GM21447 (cell line): ENCODE data around the gene SAPCD2.
"Not testable (repeated sequence)": the region's sequence is repeated elsewhere in the genome, so short reads cannot be mapped to it uniquely, and the experiment has no call there.

ENCODE experiments used
- ATAC-seq: cut with Tn5 transposase; IDR thresholded peaks from one replicate; pipeline ENCODE4 v1.9.1; 2021; ENCODE audit not compliant: unreplicated experiment

SAPCD2 gene

GRCh38 chr9:137033481-137033880 is 36.9 kb downstream of the SAPCD2 start:
- ATAC-seq = not testable (repeated sequence)

DNA sequence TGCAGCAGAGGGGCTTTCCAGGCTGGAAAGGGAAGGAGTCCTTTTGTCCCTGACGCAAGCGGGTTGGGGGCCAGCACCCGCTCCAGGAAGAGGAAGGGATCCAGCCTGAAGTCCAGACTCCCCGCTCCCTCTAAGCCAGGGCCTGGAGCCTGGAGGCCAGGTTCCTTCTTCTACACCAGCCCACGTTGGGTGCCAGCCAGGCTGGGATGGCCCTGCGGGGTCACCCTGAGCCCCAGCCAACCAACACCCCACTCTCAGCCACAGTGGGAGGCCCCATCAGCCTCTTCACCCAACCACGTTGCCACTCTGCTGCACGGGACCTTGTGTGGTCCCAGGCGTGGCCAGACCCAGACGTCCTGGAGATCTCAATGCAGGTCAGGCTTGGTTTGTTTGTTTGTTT is 37.5 kb downstream of the SAPCD2 start:
- ATAC-seq = no peak

DNA sequence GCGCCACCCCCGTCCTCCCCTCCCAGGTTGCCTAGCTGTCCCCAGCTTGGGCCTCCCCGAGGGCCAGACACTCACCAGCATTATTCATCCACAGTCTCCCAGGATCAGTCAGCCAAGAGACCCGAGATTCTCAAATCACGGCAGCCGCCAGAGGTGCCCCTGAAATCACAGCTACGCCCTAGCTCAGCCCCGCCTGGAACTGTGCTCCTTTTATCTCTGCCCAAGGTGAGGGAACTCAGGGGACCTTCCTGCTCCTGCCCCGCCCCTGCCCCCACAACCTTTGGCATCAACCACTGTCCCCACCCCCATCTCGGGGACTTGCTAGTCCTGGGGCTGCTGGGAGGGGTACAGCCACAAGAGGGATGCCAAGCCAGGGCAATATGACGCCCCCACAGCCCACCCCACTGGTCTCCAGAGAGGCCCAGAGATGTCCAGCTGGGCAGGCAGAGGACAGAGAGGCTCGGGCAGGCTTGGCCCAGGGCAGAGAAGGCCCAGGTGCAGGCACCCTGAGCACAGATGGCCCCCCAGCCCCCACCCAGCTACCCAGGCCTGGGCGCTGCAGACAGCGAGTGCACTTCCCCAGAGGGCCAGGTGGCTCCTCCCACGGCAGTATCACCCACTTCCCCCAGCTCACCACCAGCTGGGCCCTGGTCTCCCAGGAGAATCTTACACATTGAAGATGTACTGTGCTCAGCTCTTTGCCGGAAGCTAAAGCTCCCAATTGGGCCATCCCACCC is 38.3 kb downstream of the SAPCD2 start, which contains the start of gene FUT7:
Gene FUT7, minus strand, starts transcription at position 185 of the 737 bp plus-strand sequence. Its CDS starts 97 bp downstream, at position 88.
- no peak for ATAC-seq

DNA sequence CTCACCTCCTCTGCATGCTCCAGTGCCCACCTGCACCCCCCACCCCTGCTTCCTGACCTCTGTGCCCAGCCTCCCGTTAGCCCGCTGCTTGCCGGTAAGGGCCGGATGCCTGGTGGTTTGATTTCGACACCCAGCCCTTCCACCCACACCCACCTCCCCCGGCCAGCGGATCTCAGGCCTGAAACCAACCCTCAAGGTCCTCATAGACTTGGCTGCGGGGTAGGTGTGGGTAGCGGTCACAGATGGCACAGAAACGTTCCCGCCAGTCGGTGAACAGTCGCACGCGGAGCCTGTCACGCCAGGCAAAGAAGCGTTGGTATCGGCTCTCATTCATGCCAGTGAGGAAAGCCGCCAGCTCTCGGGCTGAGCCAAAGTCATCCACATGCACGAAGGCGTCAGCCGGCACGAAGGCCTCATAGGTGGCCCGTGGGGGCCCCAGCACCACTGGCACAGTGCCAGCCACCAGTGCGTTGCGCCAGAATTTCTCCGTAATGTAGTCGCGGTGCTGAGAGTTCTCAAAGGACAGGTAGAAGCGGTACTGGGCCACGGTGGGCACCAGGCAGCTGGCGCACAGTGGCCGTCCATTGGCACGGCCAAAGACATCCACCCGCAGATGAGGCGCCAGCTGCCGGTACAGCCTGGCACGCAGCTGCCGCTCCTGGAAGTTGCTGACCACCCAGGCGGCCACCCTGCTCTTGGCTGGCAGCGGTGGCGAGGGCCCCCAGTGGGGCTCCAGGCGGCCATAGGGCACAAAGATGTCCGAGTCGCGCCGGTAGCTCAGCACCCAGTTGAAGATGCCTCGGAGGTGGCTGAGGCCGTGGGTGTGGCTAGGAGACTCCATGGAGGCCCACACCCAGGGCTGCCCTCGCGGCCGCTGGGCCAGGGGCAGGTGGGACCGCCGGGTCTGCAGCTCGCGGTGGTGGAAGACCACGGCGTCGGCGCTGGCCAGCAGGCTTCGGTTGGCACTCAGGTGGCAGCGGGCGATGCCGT is 39.5 kb downstream of the SAPCD2 start:
- ATAC-seq = no peak

- no peak for ATAC-seq
Observed at GRCh38 chr9:137030006-137030405, 40.4 kb downstream of the SAPCD2 start.

DNA sequence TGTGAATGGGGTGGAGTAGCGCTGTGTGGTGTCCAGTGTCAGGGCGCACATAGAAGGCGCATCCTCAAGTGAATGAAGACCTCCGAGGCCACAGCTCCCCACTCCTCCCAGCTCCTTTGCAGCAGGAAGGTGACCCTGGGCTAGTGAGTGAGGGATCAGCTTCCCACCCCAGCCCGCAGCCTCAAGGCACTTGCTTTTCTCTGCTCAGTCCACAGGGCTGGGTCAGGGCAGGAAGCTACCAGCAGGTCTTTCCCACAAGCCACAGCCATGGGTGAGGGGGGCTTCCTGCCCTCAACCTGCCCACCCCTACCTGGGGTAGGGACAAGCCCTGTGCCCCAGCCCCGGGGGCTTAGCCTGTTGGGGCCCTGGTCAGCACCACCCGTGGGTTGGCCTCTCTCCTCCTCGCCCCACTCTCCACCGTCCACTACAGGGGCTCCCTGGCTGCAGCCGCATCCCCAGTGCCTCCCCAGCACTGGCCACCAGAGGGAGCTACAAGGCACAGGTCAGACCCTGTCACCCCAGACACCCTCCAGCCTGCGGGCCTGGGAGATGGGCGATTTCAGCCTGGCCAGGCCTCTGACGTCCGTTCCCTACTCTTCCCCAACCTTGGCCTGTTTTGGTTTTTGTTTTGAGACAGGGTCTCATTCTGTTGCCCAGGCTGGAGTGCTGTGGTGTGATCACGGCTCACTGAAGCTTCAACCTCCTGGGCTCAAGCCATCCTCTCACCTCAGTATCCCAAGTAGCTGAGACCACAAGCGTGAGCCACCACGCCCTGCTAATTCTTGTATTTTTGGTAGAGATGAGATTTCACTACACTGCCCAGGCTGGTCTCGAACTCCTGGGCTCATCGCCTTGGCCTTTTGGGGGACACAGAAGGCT is 41.1 kb downstream of the SAPCD2 start:
- ATAC-seq = peak; percentile 38

DNA sequence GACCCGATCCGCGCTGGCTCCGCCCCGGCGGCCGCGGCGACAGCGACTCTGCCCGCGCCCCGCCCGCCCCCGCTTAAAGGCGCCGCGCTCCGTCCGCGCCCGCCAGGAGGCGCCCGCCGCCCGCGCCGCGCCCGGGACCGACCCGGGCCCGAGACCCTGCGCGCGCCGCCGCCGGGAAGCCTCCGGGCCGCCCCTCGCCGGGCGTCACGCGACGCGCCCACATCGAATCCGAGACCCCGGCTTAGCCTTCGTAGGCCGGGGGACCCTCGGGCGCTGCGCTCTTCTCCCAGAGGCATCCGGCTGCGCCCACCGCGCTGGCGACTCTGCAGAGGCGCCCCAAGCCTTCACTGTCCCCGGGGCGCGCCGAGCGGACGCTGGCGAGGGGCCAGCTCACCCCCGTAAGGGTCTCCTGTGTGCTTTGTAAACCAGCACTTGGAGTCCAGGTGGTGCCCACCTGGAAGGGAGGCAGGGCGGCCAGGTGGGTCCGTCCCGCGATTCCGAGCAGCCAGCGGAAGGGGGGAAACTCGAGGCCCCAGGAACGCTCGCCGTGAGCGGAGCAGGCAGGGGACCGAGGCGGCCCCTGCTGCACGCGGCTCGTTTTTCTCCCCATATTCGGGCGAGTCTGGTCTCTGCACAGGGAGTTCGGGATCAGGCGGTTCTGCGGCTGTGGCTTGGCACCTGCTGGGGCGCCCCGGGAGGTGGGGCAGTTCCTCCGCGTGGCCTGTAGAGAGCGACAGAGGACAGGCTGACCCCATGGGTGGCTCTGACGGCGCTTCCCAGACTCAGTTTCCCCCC is 41.9 kb downstream of the SAPCD2 start:
- ATAC-seq = no peak

DNA sequence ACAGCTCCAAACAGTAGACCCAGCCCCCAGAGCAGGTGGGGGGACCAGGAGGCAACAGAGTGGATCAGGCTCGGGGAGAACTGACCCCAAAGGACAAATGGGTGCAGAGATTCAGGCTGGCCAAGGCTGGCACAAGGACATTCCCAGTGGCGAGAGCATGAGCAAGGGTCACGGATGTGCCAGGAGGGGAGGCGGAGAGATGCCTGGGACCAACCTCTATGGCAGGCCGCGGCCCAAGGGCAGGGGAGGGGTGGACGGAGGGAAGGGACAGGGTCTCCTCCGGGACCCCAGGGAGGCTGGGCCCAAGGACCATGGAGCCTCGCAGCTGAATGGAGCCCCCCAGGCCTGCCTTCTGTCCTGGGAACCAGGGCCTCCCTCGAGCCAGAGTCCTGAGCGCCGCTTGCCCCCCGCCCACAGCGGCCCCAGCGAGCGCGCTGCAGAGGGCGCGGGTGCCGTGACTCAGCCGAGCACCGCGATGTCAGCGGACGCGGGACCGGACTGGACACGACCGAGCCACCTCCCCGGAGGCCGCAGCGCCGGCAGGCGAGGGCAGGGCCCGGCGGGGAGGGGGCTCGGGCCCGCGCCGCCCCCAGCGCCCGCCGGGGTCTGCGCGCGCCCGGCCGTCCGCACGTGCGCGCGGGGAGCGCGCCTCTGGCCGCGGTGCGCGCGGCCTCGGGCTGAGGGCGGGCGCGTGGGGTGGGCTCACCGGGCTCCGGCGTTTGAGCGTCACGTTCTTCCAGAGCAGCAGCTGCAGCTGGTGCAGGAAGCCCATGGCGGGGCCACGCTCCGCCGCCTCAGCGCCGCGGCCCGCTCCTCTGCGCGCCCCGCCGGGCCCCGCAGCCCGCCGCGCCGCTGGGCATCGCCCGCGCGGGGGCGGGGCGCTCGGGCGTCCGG is 42.7 kb downstream of the SAPCD2 start, which contains the start of gene ABCA2:
Gene ABCA2, minus strand, starts transcription at position 869 of the 894 bp plus-strand sequence. Its CDS starts 97 bp downstream, at position 772.
- ATAC-seq = no peak

GRCh38 chr9:137026828-137027227 is 43.5 kb downstream of the SAPCD2 start:
- no peak for ATAC-seq

DNA sequence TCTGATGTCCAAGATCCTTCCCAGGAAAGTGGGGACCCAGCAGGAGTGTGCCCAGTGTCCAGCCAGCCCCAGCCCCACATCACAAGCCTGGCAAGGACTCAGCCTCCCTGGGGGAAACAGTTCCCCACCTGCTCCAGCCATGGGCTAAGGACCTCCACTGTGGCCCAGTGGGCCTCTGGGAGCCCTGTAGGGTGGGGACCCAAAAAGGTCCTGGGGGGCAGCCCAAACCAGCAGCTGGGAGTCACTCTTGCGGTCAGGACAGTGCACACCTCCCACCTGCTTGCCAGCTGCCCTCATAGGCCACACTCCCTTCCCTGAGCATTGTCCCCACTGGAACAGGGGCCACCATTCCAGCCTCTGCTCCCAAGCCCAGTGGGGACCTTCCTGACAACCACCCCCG is 44.0 kb downstream of the SAPCD2 start:
- ATAC-seq = no peak

- ATAC-seq = no peak
Observed at GRCh38 chr9:137025517-137025966, 44.8 kb downstream of the SAPCD2 start.

DNA sequence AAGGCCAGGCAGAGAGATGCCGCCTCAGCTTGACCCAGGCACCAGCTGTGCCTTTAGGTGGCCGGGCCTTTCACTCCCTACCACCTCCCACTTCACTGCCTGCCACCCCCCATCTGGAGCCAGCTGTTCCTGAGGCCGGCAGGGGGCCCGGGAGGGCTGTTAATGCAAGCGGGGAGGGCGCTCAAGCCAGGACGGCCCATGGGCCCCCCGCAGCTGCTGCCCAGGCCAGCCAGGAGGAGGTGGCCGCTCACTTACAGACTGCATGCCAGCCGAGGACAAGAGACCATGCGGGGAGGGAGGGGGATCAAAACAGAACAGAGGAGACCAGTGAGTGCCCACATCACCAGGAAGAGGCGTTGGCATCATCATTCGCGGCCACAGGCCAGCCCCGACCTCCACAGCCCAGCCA is 46.8 kb downstream of the SAPCD2 start:
- no peak for ATAC-seq

GRCh38 chr9:137023157-137023556 is 47.2 kb downstream of the SAPCD2 start:
- no peak for ATAC-seq

DNA sequence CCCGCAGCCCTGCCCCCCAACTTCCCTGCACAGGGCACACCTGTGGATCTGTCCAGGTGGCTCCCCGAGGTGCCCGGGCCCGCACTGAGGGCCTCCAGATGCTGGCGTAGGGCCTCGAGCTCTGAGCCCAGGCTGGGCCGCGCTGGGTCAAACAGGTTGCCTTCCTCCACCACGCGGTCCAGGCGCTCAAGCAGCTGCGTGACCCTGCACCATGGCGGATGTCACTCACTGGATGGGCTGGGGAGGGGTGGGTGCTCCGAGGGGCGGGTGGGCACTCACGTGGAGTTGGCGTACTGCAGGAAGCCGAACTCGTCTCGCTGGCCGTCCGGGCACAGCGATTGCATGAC is 47.7 kb downstream of the SAPCD2 start:
- ATAC-seq = no peak

- ATAC-seq = no peak
Observed at GRCh38 chr9:137021979-137022661, 48.2 kb downstream of the SAPCD2 start.

DNA sequence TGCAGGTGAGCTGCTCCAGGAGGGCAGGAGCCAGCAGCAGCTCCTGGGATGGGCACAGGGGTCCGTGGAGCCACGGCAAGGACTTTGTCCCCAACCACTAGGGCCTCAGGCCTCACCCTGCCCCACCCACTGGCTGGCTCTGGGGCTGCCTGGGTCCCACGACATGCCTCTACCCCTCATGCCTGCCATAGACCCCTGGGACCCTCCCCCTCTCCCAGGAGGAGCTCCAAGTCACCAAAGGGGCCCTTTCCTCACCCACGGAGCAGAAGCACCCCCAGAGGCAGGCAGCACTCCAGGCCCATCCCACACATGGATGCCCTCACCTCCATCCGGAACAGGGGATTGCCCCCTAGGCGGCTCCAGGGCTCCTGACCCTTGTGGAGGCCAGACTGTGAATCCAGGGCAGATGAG is 48.8 kb downstream of the SAPCD2 start:
- ATAC-seq = no peak

DNA sequence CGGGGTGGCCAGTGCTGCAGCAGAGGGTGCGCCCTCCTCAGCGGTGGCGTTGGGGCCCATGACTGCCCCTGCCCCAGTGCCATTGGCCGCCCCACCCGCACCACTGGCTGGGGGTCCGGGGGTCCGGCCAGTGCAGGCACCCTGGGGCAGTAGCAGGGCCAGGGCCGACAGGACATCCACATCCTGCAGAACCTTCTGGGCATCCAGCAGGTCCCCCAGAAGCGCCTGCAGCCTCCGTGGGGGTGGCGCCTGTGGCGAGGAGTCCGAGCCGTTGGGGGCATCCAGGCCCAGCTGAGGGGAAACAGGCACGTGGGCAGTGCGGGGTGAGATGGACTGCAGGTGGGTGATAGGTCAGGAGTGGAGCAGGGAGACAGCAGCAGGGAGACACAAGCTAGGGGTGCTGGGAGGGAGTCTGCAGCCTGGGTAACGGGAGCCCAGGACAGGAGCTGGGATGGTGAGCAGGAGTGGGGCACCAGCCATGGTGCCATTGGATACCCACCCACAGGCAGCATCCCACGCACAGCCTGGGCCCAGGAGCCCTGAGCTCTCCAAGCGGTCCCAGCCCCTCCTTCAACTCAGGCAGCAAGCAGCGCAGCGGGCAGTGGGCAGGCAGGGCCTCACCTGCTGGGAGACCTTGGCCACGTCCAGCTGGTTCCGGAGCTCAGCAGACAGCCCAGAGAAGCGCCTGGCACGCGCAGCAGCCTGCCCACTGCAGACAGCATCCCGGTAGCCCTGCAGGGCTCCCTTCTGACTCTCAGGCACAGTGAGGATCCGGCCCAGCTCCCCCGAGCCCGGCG is 49.4 kb downstream of the SAPCD2 start:
- no peak for ATAC-seq
